Activated T-cell treated with anti-CD3 and anti-CD28 coated beads, Interleukin-2, amount 50 U/mL, for 72 hours (primary cell): ENCODE measurements around the gene MEPCE. TPM values are rescaled to one million over a fixed set of nuclear protein-coding genes. Genes with fewer than 3 reads are reported as not detected.
"Not testable (repeated sequence)": the region's sequence is repeated elsewhere in the genome, so short reads cannot be mapped to it uniquely, and the experiment has no call there.

ENCODE experiments used
- ATAC-seq, 2 donors: fragments of 150-1000 bp; cut with Tn5 transposase; replicated peaks in 1 of 2; 2 replicates each; pipeline ENCODE4 v1.10.0; 2021; ENCODE audit warnings: moderate library complexity in 2 of 2, mild to moderate bottlenecking in 1 of 2
- DNase-seq, 2 donors: peaks; one replicate each; pipeline ENCODE4 v3.0.0; 2021 to 2022; ENCODE audit warnings: mixed read lengths in 1 of 2
- H3K27ac Mint-ChIP-seq: one replicate; pipeline ENCODE4 v1.8.0; 2022; ENCODE audit warnings: mild to moderate bottlenecking, moderate library complexity, mixed read lengths
- H3K27me3 Mint-ChIP-seq: one replicate; pipeline ENCODE4 v1.8.0; 2022; ENCODE audit warnings: low read depth, mixed read lengths
- H3K36me3 Mint-ChIP-seq, 2 donors: one replicate each; pipeline ENCODE4 v1.8.0; 2022; ENCODE audit warnings: mixed read lengths in 2 of 2, mild to moderate bottlenecking in 1 of 2; ENCODE audit not compliant: insufficient read depth in 2 of 2
- H3K4me1 Mint-ChIP-seq: one replicate; pipeline ENCODE4 v1.8.0; 2022; ENCODE audit warnings: low read depth, mixed read lengths
- H3K4me3 Mint-ChIP-seq, 2 donors: one replicate each; pipeline ENCODE4 v1.8.0; 2022; ENCODE audit warnings: mild to moderate bottlenecking in 2 of 2, mixed read lengths in 2 of 2, moderate library complexity in 2 of 2
- H3K9me3 Mint-ChIP-seq, 2 donors: one replicate each; pipeline ENCODE4 v1.8.0; 2022; ENCODE audit warnings: mixed read lengths in 2 of 2
- total RNA-seq, 2 donors: library from RNA; stranded (reverse); gene quantifications; one replicate each; pipeline ENCODE4 v1.2.3, GENCODE V29; 2022

The MEPCE gene
- total RNA-seq, 2 donors from 2014 or later: 61.0 to 66.7 TPM

GRCh38 chr7:100433276-100433591 lies 3.6 kb downstream of the MEPCE start:
- Mint-ChIP-seq H3K27ac (peak overlapping the region; percentile 69), H3K27me3 (no peaks in the 10 kb centered on the region), H3K9me3 (no peaks in the 10 kb centered on the region), H3K4me3 (peak overlapping the region; percentile 84 to 95), H3K36me3 (peaks cover 16 to 34% of the 10 kb centered on the region in 2 donors), H3K4me1 (peaks cover 52% of the 10 kb centered on the region)
- ATAC-seq (no peak), DNase-seq (no peak)

- Mint-ChIP-seq H3K27ac (peak overlapping the region; percentile 69), H3K4me1 (peaks cover 47% of the 10 kb centered on the region), H3K36me3 (peaks cover 16 to 33% of the 10 kb centered on the region in 2 donors), H3K4me3 (peak overlapping the region; percentile 84 to 95), H3K27me3 (no peaks in the 10 kb centered on the region), H3K9me3 (no peaks in the 10 kb centered on the region)
- ATAC-seq: no peak
- DNase-seq: no peak
Observed at GRCh38 chr7:100433592-100434296, 4.1 kb downstream of the MEPCE start.

GRCh38 chr7:100434297-100435144 lies 4.9 kb downstream of the MEPCE start:
- H3K4me3 Mint-ChIP-seq: peak overlapping the region; percentile 84 to 95
- peaks cover 41% of the 10 kb centered on the region for H3K4me1 Mint-ChIP-seq
- H3K27me3 Mint-ChIP-seq: no peaks in the 10 kb centered on the region

GRCh38 chr7:100435401-100436304 lies 6.0 kb downstream of the MEPCE start:
- ATAC-seq (peak; percentile 28 to 29), DNase-seq (peak; percentile 52 to 57)
- Mint-ChIP-seq H3K9me3 (no peaks in the 10 kb centered on the region), H3K4me3 (peak overlapping the region; percentile 96 to 97), H3K27me3 (no peaks in the 10 kb centered on the region), H3K27ac (peak overlapping the region; percentile 57), H3K36me3 (peaks cover 10 to 29% of the 10 kb centered on the region in 2 donors), H3K4me1 (peaks cover 40% of the 10 kb centered on the region)

More at GRCh38 chr7:100434297-100435144, 4.9 kb downstream of the MEPCE start:
- Mint-ChIP-seq H3K36me3 (peaks cover 12 to 31% of the 10 kb centered on the region in 2 donors), H3K9me3 (no peaks in the 10 kb centered on the region), H3K27ac (peak overlapping the region; percentile 69)
- DNase-seq: no peak
- no peak for ATAC-seq

- no peaks in the 10 kb centered on the region for H3K27me3 Mint-ChIP-seq
- peaks cover 10 to 29% of the 10 kb centered on the region in 2 donors for H3K36me3 Mint-ChIP-seq
- peak overlapping the region; percentile 50 to 96 for H3K4me3 Mint-ChIP-seq
- H3K4me1 Mint-ChIP-seq: peaks cover 27% of the 10 kb centered on the region
- no peak overlapping the region for H3K27ac Mint-ChIP-seq
- no peaks in the 10 kb centered on the region for H3K9me3 Mint-ChIP-seq
- DNase-seq (no peak), ATAC-seq (no peak)
Observed at GRCh38 chr7:100437150-100438100, 7.8 kb downstream of the MEPCE start.

GRCh38 chr7:100438172-100438571 lies 8.5 kb downstream of the MEPCE start:
- Mint-ChIP-seq H3K4me1 (peaks cover 22% of the 10 kb centered on the region), H3K27ac (peak overlapping the region; percentile 73), H3K36me3 (peaks cover 10 to 23% of the 10 kb centered on the region in 2 donors), H3K9me3 (no peaks in the 10 kb centered on the region), H3K4me3 (peak overlapping the region in 1 of 2 donors; percentile 27), H3K27me3 (no peaks in the 10 kb centered on the region)
- DNase-seq (no peak), ATAC-seq (no peak)

- not testable (repeated sequence) for H3K27ac Mint-ChIP-seq
Observed at GRCh38 chr7:100438731-100439130, 9.1 kb downstream of the MEPCE start.

GRCh38 chr7:100439244-100439643 lies 9.6 kb downstream of the MEPCE start:
- H3K9me3 Mint-ChIP-seq, H3K27ac Mint-ChIP-seq, DNase-seq, H3K27me3 Mint-ChIP-seq, H3K4me3 Mint-ChIP-seq, ATAC-seq: not testable (repeated sequence)
- H3K36me3 Mint-ChIP-seq: peaks cover 7 to 15% of the 10 kb centered on the region in 2 donors
- H3K4me1 Mint-ChIP-seq: peaks cover 14% of the 10 kb centered on the region

More at GRCh38 chr7:100438731-100439130, 9.1 kb downstream of the MEPCE start:
- H3K9me3 Mint-ChIP-seq, H3K4me3 Mint-ChIP-seq, ATAC-seq, DNase-seq, H3K27me3 Mint-ChIP-seq: not testable (repeated sequence)
- Mint-ChIP-seq H3K36me3 (peaks cover 8 to 19% of the 10 kb centered on the region in 2 donors), H3K4me1 (peaks cover 16% of the 10 kb centered on the region)

- DNase-seq (no peak), ATAC-seq (peak in 1 of 2 donors; percentile 8)
- no peaks in the 10 kb centered on the region for H3K9me3 Mint-ChIP-seq
- no peak overlapping the region for H3K27ac Mint-ChIP-seq
- no peaks in the 10 kb centered on the region for H3K27me3 Mint-ChIP-seq
- peaks cover 10% of the 10 kb centered on the region for H3K4me1 Mint-ChIP-seq
- no peaks in the 10 kb centered on the region for H3K36me3 Mint-ChIP-seq
- H3K4me3 Mint-ChIP-seq: no peak overlapping the region
Observed at GRCh38 chr7:100441641-100442535, 12.3 kb downstream of the MEPCE start.

GRCh38 chr7:100443096-100443840 lies 13.6 kb downstream of the MEPCE start:
- H3K9me3 Mint-ChIP-seq: no peaks in the 10 kb centered on the region
- H3K36me3 Mint-ChIP-seq: no peaks in the 10 kb centered on the region
- no peak overlapping the region for H3K4me3 Mint-ChIP-seq
- H3K4me1 Mint-ChIP-seq: peaks cover 10% of the 10 kb centered on the region
- DNase-seq: no peak
- no peaks in the 10 kb centered on the region for H3K27me3 Mint-ChIP-seq
- no peak overlapping the region for H3K27ac Mint-ChIP-seq
- ATAC-seq: no peak
